Mesenchymal stem cell (in vitro differentiated cells and primary cell): Measurements from ENCODE around the gene MAPKBP1.
A peak's percentile ranks its signal among the peaks of the same experiment; 100 is the strongest.

Source experiments
- DNase-seq: peaks from one replicate; pipeline ENCODE4 v3.0.0-alpha.2; 2013
- H2AFZ ChIP-seq: one replicate; pipeline ENCODE4 v1.6.1; 2013; ENCODE audit warnings: low read depth, mild to moderate bottlenecking, control low read depth, inconsistent platforms, low read length, moderate library complexity
- H2AK5ac ChIP-seq: 2 replicates; pipeline ENCODE4 v1.6.1; 2013; ENCODE audit warnings: low read length, moderate library complexity, mild to moderate bottlenecking, inconsistent platforms; ENCODE audit not compliant: severe bottlenecking
- H2BK120ac ChIP-seq: one replicate; pipeline ENCODE4 v1.6.1; 2013; ENCODE audit warnings: low read depth, mild to moderate bottlenecking, inconsistent platforms, low read length, moderate library complexity
- H2BK12ac ChIP-seq, 2 experiments: one replicate each; pipeline ENCODE4 v1.6.1; 2013; ENCODE audit warnings: inconsistent platforms in 2 of 2, low read length in 2 of 2, mild to moderate bottlenecking in 2 of 2, moderate library complexity in 2 of 2, control low read depth in 1 of 2
- H2BK15ac ChIP-seq: one replicate; pipeline ENCODE4 v1.6.1; 2013; ENCODE audit warnings: mild to moderate bottlenecking, low read depth, inconsistent platforms; ENCODE audit not compliant: poor library complexity, severe bottlenecking
- H2BK5ac ChIP-seq: 2 replicates; pipeline ENCODE4 v1.6.1; 2013; ENCODE audit warnings: low read depth, mild to moderate bottlenecking, low read length, control low read depth, inconsistent platforms; ENCODE audit not compliant: poor library complexity, severe bottlenecking
- H3K14ac ChIP-seq, 2 experiments: one replicate each; pipeline ENCODE4 v1.6.1; 2013; ENCODE audit warnings: inconsistent platforms in 2 of 2, low read length in 2 of 2, control low read depth in 1 of 2, mild to moderate bottlenecking in 1 of 2, moderate library complexity in 1 of 2
- H3K18ac ChIP-seq, 2 experiments: one replicate each; pipeline ENCODE4 v1.6.1; 2013; ENCODE audit warnings: inconsistent platforms in 2 of 2, low read length in 2 of 2, control low read depth in 1 of 2, low read depth in 1 of 2, mild to moderate bottlenecking in 1 of 2
- H3K23ac ChIP-seq, 2 experiments: one replicate each; pipeline ENCODE4 v1.6.1; 2013; ENCODE audit warnings: inconsistent platforms in 2 of 2, low read length in 2 of 2, mild to moderate bottlenecking in 2 of 2, moderate library complexity in 2 of 2, control low read depth in 1 of 2
- H3K27ac ChIP-seq: 2 replicates; pipeline ENCODE4 v1.5.1; 2013; ENCODE audit warnings: mild to moderate bottlenecking, moderate library complexity, low read length, control low read depth, inconsistent platforms; ENCODE audit not compliant: poor library complexity, severe bottlenecking
- H3K27me3 ChIP-seq, 2 experiments: 2 replicates each; pipeline versions ENCODE4 v1.6.1 to v1.7.0; 2013; ENCODE audit warnings: low read length in 2 of 2, mild to moderate bottlenecking in 2 of 2, moderate library complexity in 2 of 2, control low read depth in 1 of 2, inconsistent platforms in 1 of 2; ENCODE audit not compliant: control insufficient read depth in 1 of 2, insufficient read depth in 1 of 2
- H3K36me3 ChIP-seq, 2 experiments: 2 replicates each; pipeline versions ENCODE4 v1.6.1 to v1.7.0; 2013; ENCODE audit warnings: low read length in 2 of 2, control low read depth in 1 of 2, inconsistent platforms in 1 of 2, low read depth in 1 of 2, mild to moderate bottlenecking in 1 of 2; ENCODE audit not compliant: insufficient read depth in 2 of 2, control insufficient read depth in 1 of 2
- H3K4ac ChIP-seq, 2 experiments: one replicate each; pipeline ENCODE4 v1.6.1; 2013; ENCODE audit warnings: inconsistent platforms in 2 of 2, low read length in 2 of 2, mild to moderate bottlenecking in 2 of 2, moderate library complexity in 2 of 2, control low read depth in 1 of 2, low read depth in 1 of 2
- H3K4me1 ChIP-seq: 2 replicates; pipeline ENCODE4 v1.6.1; 2013; ENCODE audit warnings: low read depth, low read length, control low read depth; ENCODE audit not compliant: control insufficient read depth, insufficient read depth
- H3K4me2 ChIP-seq: 2 replicates; pipeline ENCODE4 v1.6.1; 2013; ENCODE audit warnings: low read length, mild to moderate bottlenecking, inconsistent platforms; ENCODE audit not compliant: poor library complexity, severe bottlenecking
- H3K4me3 ChIP-seq, 2 experiments: 2 replicates each; pipeline versions ENCODE4 v1.5.1 to v1.7.0; 2013; ENCODE audit warnings: low read length in 2 of 2, mild to moderate bottlenecking in 2 of 2, control low read depth in 1 of 2, low read depth in 1 of 2; ENCODE audit not compliant: insufficient read depth in 1 of 2
- H3K79me1 ChIP-seq: replicated peaks from 2 replicates; pipeline ENCODE4 v1.6.1; 2013; ENCODE audit warnings: mild to moderate bottlenecking, control low read depth, low read length, inconsistent platforms; ENCODE audit not compliant: poor library complexity, severe bottlenecking
- H3K9ac ChIP-seq: 2 replicates; pipeline ENCODE4 v1.7.0; 2013; ENCODE audit warnings: mild to moderate bottlenecking, low read length, moderate library complexity
- H3K9me3 ChIP-seq: 2 replicates; pipeline ENCODE4 v1.7.0; 2013; ENCODE audit warnings: mild to moderate bottlenecking, low read length; ENCODE audit not compliant: control insufficient read depth
- H4K8ac ChIP-seq: one replicate; pipeline ENCODE4 v1.6.1; 2013; ENCODE audit warnings: inconsistent platforms, mild to moderate bottlenecking, low read length, moderate library complexity
- H4K91ac ChIP-seq: one replicate; pipeline ENCODE4 v1.6.1; 2013; ENCODE audit warnings: mild to moderate bottlenecking, low read length, inconsistent platforms
- WGBS: methylation state at CpG from one replicate; pipeline ENCODE4 v1.1.7; 2013; ENCODE audit warnings: mixed read lengths; 5-methylcytosine and 5-hydroxymethylcytosine counted together

Gene MAPKBP1

DNA sequence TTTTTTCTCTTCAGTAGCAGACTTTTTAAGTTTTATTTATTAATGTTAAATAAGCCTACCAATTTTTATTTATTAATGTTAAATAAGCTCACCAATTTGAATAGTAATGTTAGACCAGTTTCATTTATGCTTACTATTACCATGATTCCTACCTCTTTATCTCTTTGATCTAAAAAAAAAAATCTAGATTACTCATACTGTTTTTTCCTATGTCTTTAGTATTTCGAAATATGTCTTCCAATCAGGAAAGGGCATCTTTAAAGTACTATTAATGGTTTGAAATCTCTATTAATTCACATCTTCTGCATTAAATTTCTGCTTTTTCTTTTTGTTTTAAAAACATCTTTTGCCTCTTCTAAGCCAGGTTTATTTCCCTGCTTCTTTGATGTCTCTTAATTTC is 27.5 kb upstream of the MAPKBP1 start:
- Histone ChIP-seq H3K14ac (no peak overlapping the region), H2AFZ (no peak overlapping the region), H3K9ac (no peak overlapping the region), H3K27ac (no peak overlapping the region), H2BK12ac (no peak overlapping the region), H3K4me1 (no peaks in the 10 kb centered on the region), H2AK5ac (no peak overlapping the region), H3K4ac (no peak overlapping the region), H2BK5ac (no peak overlapping the region), H3K18ac (no peak overlapping the region), H3K23ac (no peak overlapping the region), H3K36me3 (peaks cover 19 to 47% of the 10 kb centered on the region in 2 experiments), H3K9me3 (no peaks in the 10 kb centered on the region), H3K4me3 (no peak overlapping the region), H3K4me2 (no peak overlapping the region), H2BK15ac (no peak overlapping the region), H4K8ac (no peak overlapping the region), H2BK120ac (no peak overlapping the region), H3K27me3 (no peaks in the 10 kb centered on the region), H4K91ac (no peak overlapping the region), H3K79me1 (peaks cover 15% of the 10 kb centered on the region)
- no CpG with 5 or more reads among the region's 1 CpG for WGBS
- DNase-seq = peak; percentile 38

GRCh38 chr15:41756198-41756597 is 18.1 kb upstream of the MAPKBP1 start:
- Histone ChIP-seq H2BK12ac (no peak overlapping the region), H3K4ac (no peak overlapping the region), H3K4me3 (no peak overlapping the region), H3K36me3 (peaks cover 6 to 60% of the 10 kb centered on the region in 2 experiments), H4K91ac (no peak overlapping the region), H3K27ac (no peak overlapping the region), H2AFZ (no peak overlapping the region), H2BK5ac (no peak overlapping the region), H3K18ac (no peak overlapping the region), H3K27me3 (no peaks in the 10 kb centered on the region), H3K9me3 (no peaks in the 10 kb centered on the region), H3K79me1 (peaks cover 8% of the 10 kb centered on the region), H2AK5ac (no peak overlapping the region), H2BK15ac (no peak overlapping the region), H3K14ac (no peak overlapping the region), H3K23ac (no peak overlapping the region), H4K8ac (no peak overlapping the region), H3K4me2 (no peak overlapping the region), H2BK120ac (no peak overlapping the region), H3K4me1 (no peaks in the 10 kb centered on the region), H3K9ac (no peak overlapping the region)
- no peak for DNase-seq
- 100% methylated on average over 1 of the region's 2 CpGs for WGBS

DNA sequence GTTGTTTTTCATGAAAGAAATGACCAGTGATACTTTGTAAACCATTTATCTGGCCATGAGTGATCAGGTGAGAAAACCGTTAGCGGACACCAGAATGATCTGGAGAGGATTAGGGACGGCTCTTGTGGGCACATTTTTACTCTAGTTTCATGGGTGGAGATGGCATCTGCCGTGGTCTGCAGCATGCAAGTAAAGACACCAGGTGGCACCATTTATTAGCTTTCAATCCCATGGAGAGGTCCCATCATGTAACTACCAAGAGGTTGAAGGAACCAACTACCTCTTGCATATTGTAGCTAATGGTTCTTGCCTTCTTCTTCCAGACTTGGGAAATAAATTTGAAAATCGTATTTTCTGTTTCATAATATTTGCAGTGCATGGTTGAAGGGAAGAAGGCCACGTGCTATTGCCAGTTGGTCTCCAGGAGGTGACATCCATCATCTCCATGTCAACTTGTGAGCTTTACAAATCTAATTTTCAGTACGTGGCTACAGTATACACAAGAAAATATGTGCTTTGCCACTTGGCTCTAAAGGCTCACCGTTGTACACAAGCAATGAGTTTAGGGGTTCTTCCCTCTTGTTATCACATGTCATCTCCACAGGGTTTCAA is 1.5 kb upstream of the MAPKBP1 start:
- Histone ChIP-seq H2BK120ac (no peak overlapping the region), H3K9me3 (no peaks in the 10 kb centered on the region), H3K4me3 (peak overlapping the region in 1 of 2 experiments; percentile 95), H3K4me1 (peaks cover 7% of the 10 kb centered on the region), H3K23ac (no peak overlapping the region), H2BK12ac (no peak overlapping the region), H4K8ac (no peak overlapping the region), H3K18ac (no peak overlapping the region), H3K27me3 (no peaks in the 10 kb centered on the region), H2AFZ (no peak overlapping the region), H3K9ac (peak overlapping the region; percentile 95), H3K4ac (no peak overlapping the region), H2AK5ac (no peak overlapping the region), H3K27ac (peak overlapping the region; percentile 83), H3K79me1 (peaks cover 8% of the 10 kb centered on the region), H2BK5ac (no peak overlapping the region), H3K36me3 (peaks cover 0 to 17% of the 10 kb centered on the region in 2 experiments), H2BK15ac (no peak overlapping the region), H3K14ac (no peak overlapping the region), H3K4me2 (no peak overlapping the region), H4K91ac (no peak overlapping the region)
- peak; percentile 85 for DNase-seq
- WGBS = 75% methylated on average over 8 of the region's 8 CpGs

GRCh38 chr15:41773332-41773728 is 954 bp upstream of the MAPKBP1 start:
- peak overlapping the region; percentile 83 for H3K27ac ChIP-seq
- peaks cover 0 to 17% of the 10 kb centered on the region in 2 experiments for H3K36me3 ChIP-seq
- WGBS = 83% methylated on average over 1 of the region's 5 CpGs

More at GRCh38 chr15:41773332-41773728, 954 bp upstream of the MAPKBP1 start:
- no peak for DNase-seq
- Histone ChIP-seq H3K23ac (no peak overlapping the region), H2AFZ (no peak overlapping the region), H3K4me2 (peak overlapping the region; percentile 79), H3K18ac (no peak overlapping the region), H4K8ac (no peak overlapping the region), H3K4me1 (peaks cover 7% of the 10 kb centered on the region), H2BK120ac (no peak overlapping the region), H2BK15ac (no peak overlapping the region), H2BK12ac (no peak overlapping the region), H3K14ac (no peak overlapping the region), H3K4me3 (peak overlapping the region in 1 of 2 experiments; percentile 95), H2AK5ac (no peak overlapping the region), H3K4ac (no peak overlapping the region), H3K79me1 (peaks cover 8% of the 10 kb centered on the region), H2BK5ac (no peak overlapping the region), H4K91ac (no peak overlapping the region), H3K9me3 (no peaks in the 10 kb centered on the region), H3K27me3 (no peaks in the 10 kb centered on the region), H3K9ac (peak overlapping the region; percentile 95)
